GM12892 (cell line): ENCODE measurements around the gene SMARCB1. TPM values are rescaled to one million over a fixed set of nuclear protein-coding genes. Genes with fewer than 3 reads are reported as not detected.
A peak's percentile ranks its signal among the peaks of the same experiment; 100 is the strongest.

Experiments
- DNase-seq: peaks from one replicate; pipeline ENCODE4 v3.0.0; 2011; ENCODE audit not compliant: insufficient read length
- FAIRE-seq: peaks from 2 replicates; lab custom pipeline; 2011; peaks lifted over from hg19 to GRCh38; lab: Jason Lieb, UNC
- POLR2A ChIP-seq: IDR thresholded peaks from 2 replicates; pipeline ENCODE4 v1.6.1; 2011; ENCODE audit warnings: low read depth, low read length, control low read depth
- POLR2AphosphoS5 ChIP-seq: IDR thresholded peaks from 2 replicates; pipeline ENCODE4 v1.6.1; 2011; ENCODE audit warnings: low read depth, low read length, control low read depth
- TAF1 ChIP-seq: IDR thresholded peaks from 2 replicates; pipeline ENCODE4 v1.6.1; 2011; ENCODE audit warnings: low read depth, mild to moderate bottlenecking, control low read depth, low read length, borderline replicate concordance
- polyA plus RNA-seq: library from polyadenylated mRNA; unstranded; fragments of >200 nt; gene quantifications from one replicate; pipeline ENCODE4 v1.2.1, GENCODE V29; 2012; ENCODE audit warnings: missing spikeins, inconsistent platforms; ENCODE audit not compliant: missing spikeins

SMARCB1 gene
- 102 TPM for polyA plus RNA-seq

- FAIRE-seq (peak; percentile 96), DNase-seq (peak; percentile 97)
- TF ChIP-seq POLR2AphosphoS5 (peak; percentile 63; the same call in 1 of the 2 replicates), POLR2A (peak; percentile 80), TAF1 (peak; percentile 53; the same call in 1 of the 2 replicates)
Measured at GRCh38 chr22:23786752-23787599, at the start of gene SMARCB1. Gene SMARCB1, plus strand, starts transcription at chr22:23786966. Its CDS starts 204 bp downstream, at chr22:23787170.

DNA sequence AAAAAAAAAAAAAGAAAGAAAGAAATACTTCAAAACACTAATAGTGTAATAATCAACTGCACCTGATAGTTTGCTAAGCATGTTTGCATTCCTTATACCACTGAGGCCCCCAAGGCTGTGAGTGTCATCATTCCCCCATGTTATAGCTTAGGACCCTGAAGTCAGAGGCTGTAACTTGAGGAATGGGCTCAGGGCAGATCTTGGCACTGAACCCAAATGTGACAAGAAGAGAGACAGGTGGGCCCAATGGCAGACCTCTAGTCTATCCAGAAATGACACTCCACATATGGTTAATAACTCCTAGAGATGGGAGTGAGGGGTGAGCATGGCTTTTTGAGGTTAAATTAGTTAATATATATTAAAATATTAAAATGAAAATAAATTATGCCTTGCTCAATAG is 49.1 kb upstream of the SMARCB1 start:
- FAIRE-seq: no peak
- no peak for DNase-seq
- TF ChIP-seq POLR2A (no peak), POLR2AphosphoS5 (no peak), TAF1 (no peak)

DNA sequence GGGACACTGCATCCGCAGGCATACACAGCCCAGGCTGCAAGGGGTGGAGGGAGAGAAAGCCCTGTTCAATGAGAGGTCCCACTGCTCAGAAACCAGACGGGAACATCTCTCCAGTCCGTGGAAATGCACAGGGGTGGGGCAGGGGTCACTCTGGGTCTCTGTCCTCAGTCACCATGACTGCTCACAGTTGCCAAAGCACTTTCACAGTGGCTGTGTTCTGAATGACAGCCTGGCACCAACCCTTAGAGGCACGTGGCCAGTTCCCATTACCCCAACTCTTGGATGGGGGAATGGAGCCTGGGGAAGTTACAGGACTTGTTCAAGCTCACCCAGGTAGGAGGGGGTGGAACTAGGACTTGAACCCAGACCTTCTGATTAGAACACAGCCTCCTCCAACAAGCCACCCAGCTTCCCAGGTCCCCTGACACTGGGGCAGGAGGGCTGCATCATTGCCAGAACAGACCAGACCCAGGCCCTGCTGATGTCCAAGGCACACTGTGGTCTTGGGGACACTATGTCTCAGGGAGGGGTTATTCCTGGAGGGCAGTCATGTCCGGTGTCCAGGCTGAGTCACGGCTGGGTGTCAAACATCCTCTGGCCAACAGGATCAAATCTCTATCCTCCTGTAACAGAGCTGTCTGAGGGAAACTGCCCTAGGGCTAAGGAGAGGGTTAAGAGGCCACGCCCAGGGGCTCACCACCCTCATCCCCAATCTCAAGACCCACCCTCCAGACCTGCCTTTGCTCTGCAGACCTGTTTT is 44.1 kb upstream of the SMARCB1 start:
- DNase-seq (no peak), FAIRE-seq (no peak)
- TF ChIP-seq POLR2AphosphoS5 (no peak), POLR2A (no peak), TAF1 (no peak)

- FAIRE-seq: no peak
- DNase-seq: no peak
- TF ChIP-seq POLR2A: no peak
- TF ChIP-seq POLR2AphosphoS5: no peak
- TF ChIP-seq TAF1: no peak
Measured at GRCh38 chr22:23743303-23743705, 43.5 kb upstream of the SMARCB1 start.

- no peak for FAIRE-seq
- TF ChIP-seq TAF1 (no peak), POLR2A (no peak), POLR2AphosphoS5 (no peak)
- DNase-seq: no peak
Measured at GRCh38 chr22:23744001-23744400, 42.8 kb upstream of the SMARCB1 start.

DNA sequence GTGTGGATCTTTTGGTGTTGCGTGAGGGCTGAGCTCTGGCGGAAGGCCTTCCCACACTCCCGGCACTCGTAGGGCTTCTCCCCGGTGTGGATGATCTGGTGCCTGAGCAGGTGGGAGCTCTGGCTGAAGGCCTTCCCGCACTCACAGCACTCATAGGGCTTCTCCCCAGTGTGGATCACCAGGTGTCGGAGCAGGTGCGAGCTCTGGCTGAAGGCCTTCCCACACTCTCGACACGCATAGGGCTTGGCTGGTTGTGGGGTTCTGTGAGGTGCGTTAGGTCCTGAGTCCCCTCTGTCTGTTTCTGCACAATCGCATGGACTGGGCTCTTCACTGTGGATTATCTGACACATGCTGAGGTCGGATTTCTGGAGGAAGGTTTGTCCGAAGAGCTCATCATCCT is 42.3 kb upstream of the SMARCB1 start:
- DNase-seq: no peak
- no peak for FAIRE-seq
- no peak for TF ChIP-seq TAF1
- TF ChIP-seq POLR2A: no peak
- TF ChIP-seq POLR2AphosphoS5: no peak

GRCh38 chr22:23745791-23746190 is 41.0 kb upstream of the SMARCB1 start:
- TF ChIP-seq POLR2A: no peak
- TF ChIP-seq TAF1: no peak
- TF ChIP-seq POLR2AphosphoS5: no peak
- FAIRE-seq: no peak
- DNase-seq: no peak

- DNase-seq (no peak), FAIRE-seq (peak; percentile 56)
- TF ChIP-seq POLR2AphosphoS5 (no peak), TAF1 (no peak), POLR2A (no peak)
Measured at GRCh38 chr22:23749841-23750301, 36.9 kb upstream of the SMARCB1 start.

GRCh38 chr22:23750367-23750713 is 36.4 kb upstream of the SMARCB1 start:
- no peak for TF ChIP-seq POLR2AphosphoS5
- TF ChIP-seq TAF1: no peak
- no peak for TF ChIP-seq POLR2A
- no peak for DNase-seq
- FAIRE-seq: no peak

GRCh38 chr22:23750714-23751440 is 35.9 kb upstream of the SMARCB1 start, which contains the start of gene ZNF70:
Gene ZNF70, minus strand, starts transcription at chr22:23751112. Its CDS starts 5,972 bp downstream, at chr22:23745140.
- FAIRE-seq (peak; percentile 95), DNase-seq (peak; percentile 90)

DNA sequence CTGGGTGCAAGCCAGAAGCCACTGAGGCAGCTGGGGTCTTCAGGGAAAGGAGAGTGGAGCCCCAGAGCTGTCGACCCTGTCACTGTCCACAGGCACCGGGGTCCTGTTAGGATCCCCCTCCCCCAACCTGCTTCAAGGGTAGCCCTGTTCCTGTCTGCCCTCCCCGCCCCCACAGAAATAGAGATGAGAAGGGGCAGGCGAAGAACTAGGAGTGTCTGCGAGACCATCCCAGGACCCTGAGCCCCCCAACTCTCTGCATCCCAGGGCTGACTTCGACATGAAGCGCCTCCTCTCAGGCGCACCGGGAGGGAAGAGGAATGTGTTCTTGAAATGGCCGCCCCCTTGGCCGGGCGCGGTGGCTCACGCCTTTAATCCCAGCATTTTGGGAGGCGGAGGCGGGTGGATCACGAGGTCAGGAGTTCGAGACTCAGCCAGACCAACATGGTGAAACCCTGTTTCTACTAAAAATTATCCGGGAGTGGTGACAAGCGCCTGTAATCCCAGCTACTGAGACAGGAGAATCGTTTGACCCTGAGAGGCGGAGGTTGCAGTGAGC is 35.2 kb upstream of the SMARCB1 start:
- peak; percentile 48 for DNase-seq

More at GRCh38 chr22:23750714-23751440, 35.9 kb upstream of the SMARCB1 start, which contains the start of gene ZNF70:
- TF ChIP-seq TAF1 (peak; percentile 61; the same call in 1 of the 2 replicates), POLR2AphosphoS5 (peak; percentile 60; the same call in 1 of the 2 replicates), POLR2A (peak; percentile 71)

More for the DNA sequence above, 35.2 kb upstream of the SMARCB1 start:
- no peak for TF ChIP-seq POLR2AphosphoS5
- no peak for TF ChIP-seq TAF1
- TF ChIP-seq POLR2A: no peak
- FAIRE-seq: no peak
